Activated CD8-positive, alpha-beta T cell treated with anti-CD3 and anti-CD28 coated beads, Interleukin-2, amount 10 ng/mL, durations not matched to agents 7 days and 5 days (primary cell): ENCODE results near the gene SLPI. TPM values are rescaled to one million over a fixed set of nuclear protein-coding genes. Genes with fewer than 3 reads are reported as not detected.

ENCODE experiments used
- ATAC-seq: fragments of 150-1000 bp; cut with Tn5 transposase; one replicate; pipeline ENCODE4 v1.10.0; 2021; ENCODE audit warnings: moderate library complexity
- CTCF ChIA-PET: fragments of 350-600 bp; sonication (Branson Sonifier 250); formaldehyde crosslinking; loops from one replicate; lab custom pipeline; 2021; ENCODE audit warnings: antibody characterized with exemption; lab: Charles Lee
- POLR2A ChIA-PET: fragments of 350-600 bp; sonication (Branson Sonifier 250); formaldehyde crosslinking; loops from one replicate; lab custom pipeline; 2021; ENCODE audit warnings: antibody characterized with exemption; lab: Charles Lee
- DNase-seq: peaks from one replicate; pipeline ENCODE4 v3.0.0-alpha.2; 2020
- H3K27ac Mint-ChIP-seq: one replicate; pipeline ENCODE4 v1.8.0; 2021; ENCODE audit warnings: mild to moderate bottlenecking, mixed read lengths
- H3K27me3 Mint-ChIP-seq: one replicate; pipeline ENCODE4 v1.8.0; 2021; ENCODE audit warnings: low read depth, mixed read lengths
- H3K36me3 Mint-ChIP-seq: one replicate; pipeline ENCODE4 v1.8.0; 2021; ENCODE audit warnings: low read depth, mixed read lengths
- H3K4me1 Mint-ChIP-seq: one replicate; pipeline ENCODE4 v1.8.0; 2021; ENCODE audit warnings: low read depth, mixed read lengths
- H3K4me3 Mint-ChIP-seq: one replicate; pipeline ENCODE4 v1.8.0; 2021; ENCODE audit warnings: mild to moderate bottlenecking, mixed read lengths
- H3K9me3 Mint-ChIP-seq: one replicate; pipeline ENCODE4 v1.8.0; 2022; ENCODE audit warnings: mixed read lengths; ENCODE audit not compliant: insufficient read depth
- total RNA-seq, 2 experiments: library from RNA; stranded (reverse); gene quantifications; one replicate each; pipeline ENCODE4 v1.2.3, GENCODE V29; 2021

SLPI gene
- total RNA-seq, 2 experiments from 2014 or later: not detected

- H3K27ac Mint-ChIP-seq: no peak overlapping the region
Measured at GRCh38 chr20:45211569-45212474, 42.5 kb downstream of the SLPI start.

GRCh38 chr20:45209924-45210323 lies 44.4 kb downstream of the SLPI start:
- CTCF ChIA-PET: no interaction called here
- no peaks in the 10 kb centered on the region for H3K4me1 Mint-ChIP-seq
- no peaks in the 10 kb centered on the region for H3K36me3 Mint-ChIP-seq
- H3K9me3 Mint-ChIP-seq: no peaks in the 10 kb centered on the region
- POLR2A ChIA-PET: no interaction called here
- H3K4me3 Mint-ChIP-seq: no peak overlapping the region
- H3K27me3 Mint-ChIP-seq: peaks cover 25% of the 10 kb centered on the region
- no peak for DNase-seq
- H3K27ac Mint-ChIP-seq: no peak overlapping the region
- ATAC-seq: no peak

More at GRCh38 chr20:45211569-45212474, 42.5 kb downstream of the SLPI start:
- no peak overlapping the region for H3K4me3 Mint-ChIP-seq
- H3K4me1 Mint-ChIP-seq: no peaks in the 10 kb centered on the region
- ChIA-PET POLR2A (no interaction called here), CTCF (no interaction called here)
- DNase-seq: no peak
- ATAC-seq: no peak
- H3K36me3 Mint-ChIP-seq: no peaks in the 10 kb centered on the region
- H3K9me3 Mint-ChIP-seq: no peaks in the 10 kb centered on the region
- peaks cover 17% of the 10 kb centered on the region for H3K27me3 Mint-ChIP-seq

GRCh38 chr20:45206725-45207124 lies 47.6 kb downstream of the SLPI start, which contains the start of gene SEMG1:
TSS of gene SEMG1 (plus strand) at chr20:45207033. CDS start at chr20:45207054, 21 bp downstream.
- H3K27ac Mint-ChIP-seq: no peak within 1 kb of the TSS
- peaks cover 30% of the 10 kb centered on the region for H3K27me3 Mint-ChIP-seq
- ATAC-seq (no peak), DNase-seq (no peak)
- no peaks in the 10 kb centered on the region for H3K36me3 Mint-ChIP-seq
- no peaks in the 10 kb centered on the region for H3K9me3 Mint-ChIP-seq
- no peak within 1 kb of the TSS for H3K4me3 Mint-ChIP-seq
- ChIA-PET POLR2A (no interaction called here), CTCF (interaction anchor here (0.7 to 1.0 kb wide), 2 partner anchors 112 to 277 kb away, joined by 3 read pairs; no protein-coding TSS in a partner anchor)
- H3K4me1 Mint-ChIP-seq: no peaks in the 10 kb centered on the region

Other genes starting within 250 kb of the SLPI start
- gene KCNS1, start 153.4 kb downstream of the SLPI start, total RNA-seq: under 1 TPM; 0.05 to 0.11 TPM
- gene WFDC5, start 139.4 kb downstream of the SLPI start, total RNA-seq: not detected
- gene WFDC12, start 130.1 kb downstream of the SLPI start, total RNA-seq: not detected
- gene PI3, start 79.7 kb downstream of the SLPI start, total RNA-seq: not detected
- gene SEMG1, start 47.5 kb downstream of the SLPI start, total RNA-seq: not detected
- gene SEMG2, start 33.2 kb downstream of the SLPI start, total RNA-seq: not detected
- not detected for gene RBPJL, start 52.3 kb upstream of the SLPI start, total RNA-seq
- under 1 TPM in 1 of 2 experiments, not detected in 1; 0.39 TPM for gene MATN4, start 53.7 kb upstream of the SLPI start, total RNA-seq
- 1 to 10 TPM; 6.6 to 6.7 TPM for gene SDC4, start 93.9 kb upstream of the SLPI start, total RNA-seq
- gene SYS1, start 108.6 kb upstream of the SLPI start, total RNA-seq: 10 to 100 TPM; 28.0 to 30.8 TPM
- gene TP53TG5, start 123.8 kb upstream of the SLPI start, total RNA-seq: under 1 TPM in 1 of 2 experiments, not detected in 1; 0.16 TPM
- 1 to 10 TPM; 8.1 to 10.0 TPM for gene DBNDD2, start 153.7 kb upstream of the SLPI start, total RNA-seq
- 10 to 100 TPM; 59.6 to 62.4 TPM for gene PIGT, start 161.6 kb upstream of the SLPI start, total RNA-seq
- not detected for gene WFDC2, start 215.2 kb upstream of the SLPI start, total RNA-seq